K562 (cell line): ENCODE data around the gene MCEMP1. TPM values are rescaled to one million over a fixed set of nuclear protein-coding genes. Genes with fewer than 3 reads are reported as not detected.
A peak's percentile ranks its signal among the peaks of the same experiment; 100 is the strongest.

Experiments used
- BCOR ChIP-seq: fragments of 450-650 bp; IDR thresholded peaks from 2 replicates; pipeline ENCODE4 v1.6.1; 2016
- CHD2 ChIP-seq: IDR thresholded peaks from 2 replicates; pipeline ENCODE4 v1.6.1; 2011; ENCODE audit warnings: low read depth, low read length
- CREM ChIP-seq: IDR thresholded peaks from 2 replicates; pipeline ENCODE4 v1.6.1; 2014; ENCODE audit warnings: antibody characterized with exemption, low read depth
- E2F3 ChIP-seq: fragments of 250-450 bp; sonication (Bioruptor Pico); IDR thresholded peaks from 2 replicates; pipeline ENCODE4 v1.4.0; 2020; ENCODE audit warnings: mild to moderate bottlenecking
- E2F5 ChIP-seq: sonication (generic); formaldehyde crosslinking; IDR thresholded peaks from 2 replicates; pipeline ENCODE4 v1.8.0; 2022; ENCODE audit warnings: mild to moderate bottlenecking, missing genetic modification reagents
- ELF1 ChIP-seq: fragments of 200-800 bp; sonication (Bioruptor generic); IDR thresholded peaks from 2 replicates; pipeline ENCODE4 v1.6.1; 2016; ENCODE audit warnings: missing genetic modification characterization, missing compliant biosample characterization
- EP300 ChIP-seq: IDR thresholded peaks from 2 replicates; pipeline ENCODE4 v1.6.1; 2012; ENCODE audit warnings: low read length, improper control_type of control experiment
- ESRRA ChIP-seq: fragments of 450-650 bp; IDR thresholded peaks from 2 replicates; pipeline ENCODE4 v1.6.1; 2014; ENCODE audit warnings: low read depth, mild to moderate bottlenecking, moderate library complexity, borderline replicate concordance
- ETV5 ChIP-seq: sonication (generic); formaldehyde crosslinking; IDR thresholded peaks from 2 replicates; pipeline ENCODE4 v1.4.0; 2020; ENCODE audit warnings: low read depth, mild to moderate bottlenecking, missing genetic modification reagents
- HMGN3 ChIP-seq: IDR thresholded peaks from 2 replicates; pipeline ENCODE4 v1.6.1; 2011; ENCODE audit warnings: borderline replicate concordance, low read depth, mild to moderate bottlenecking, mixed read lengths, low read length; ENCODE audit not compliant: insufficient read length; ENCODE audit errors: extremely low read depth
- HNRNPK ChIP-seq: fragments of 200-400 bp; formaldehyde crosslinking; IDR thresholded peaks from one replicate; pipeline ENCODE4 v1.6.1; 2018; ENCODE audit warnings: mild to moderate bottlenecking, low read depth, low read length; ENCODE audit not compliant: poor library complexity, severe bottlenecking
- HSF4 ChIP-seq: fragments of 250-450 bp; sonication (Bioruptor Pico); IDR thresholded peaks from 2 replicates; pipeline ENCODE4 v2.1.2; 2022; ENCODE audit warnings: mild to moderate bottlenecking, moderate library complexity, borderline replicate concordance
- KLF6 ChIP-seq: fragments of 250-450 bp; sonication (Bioruptor Pico); IDR thresholded peaks from 2 replicates; pipeline ENCODE4 v1.4.0; 2020; ENCODE audit warnings: mild to moderate bottlenecking, moderate library complexity, borderline replicate concordance
- NBN ChIP-seq: fragments of 450-650 bp; IDR thresholded peaks from 2 replicates; pipeline ENCODE4 v1.6.1; 2016; ENCODE audit warnings: low read depth, mild to moderate bottlenecking
- NCOR1 ChIP-seq: fragments of 450-650 bp; IDR thresholded peaks from 2 replicates; pipeline ENCODE4 v1.6.1; 2016; ENCODE audit warnings: mild to moderate bottlenecking, moderate library complexity
- SMARCA4 ChIP-seq: fragments of 450-650 bp; IDR thresholded peaks from 2 replicates; pipeline ENCODE4 v1.6.1; 2016
- SRF ChIP-seq, 2 experiments: fragments of 250-450, 450-650 bp in 1 of 2; sonication (Bioruptor Pico) in 1 of 2; sonication (generic) in 1 of 2; formaldehyde crosslinking; IDR thresholded peaks; 2 replicates each; pipeline versions ENCODE4 v1.5.0 to v1.5.1; 2020 to 2022; ENCODE audit warnings: mild to moderate bottlenecking in 1 of 2, missing genetic modification reagents in 1 of 2
- YY1 ChIP-seq, 3 experiments: IDR thresholded peaks; 2 replicates each; pipeline ENCODE4 v1.6.1; 2011; ENCODE audit warnings: low read length in 2 of 3, mild to moderate bottlenecking in 2 of 3, moderate library complexity in 2 of 3, borderline replicate concordance in 1 of 3, control low read depth in 1 of 3, low read depth in 1 of 3; ENCODE audit not compliant: insufficient read depth in 3 of 3, insufficient replicate concordance in 2 of 3, control insufficient read depth in 1 of 3, insufficient read length in 1 of 3; ENCODE audit errors: extremely low read depth in 1 of 3
- ZNF12 ChIP-seq: sonication (generic); formaldehyde crosslinking; IDR thresholded peaks from 2 replicates; pipeline ENCODE4 v1.4.0; 2020; ENCODE audit warnings: mild to moderate bottlenecking, missing genetic modification reagents
- ZNF212 ChIP-seq: fragments of 450-650 bp; formaldehyde crosslinking; IDR thresholded peaks from 2 replicates; pipeline ENCODE4 v1.4.0; 2020; ENCODE audit warnings: mild to moderate bottlenecking
- ZNF431 ChIP-seq: sonication (generic); formaldehyde crosslinking; IDR thresholded peaks from 2 replicates; pipeline ENCODE4 v1.8.0; 2022; ENCODE audit warnings: mild to moderate bottlenecking, missing genetic modification reagents
- ZNF445 ChIP-seq: fragments of 250-450 bp; sonication (Bioruptor Pico); IDR thresholded peaks from 2 replicates; pipeline ENCODE4 v1.4.0; 2020; ENCODE audit warnings: low read depth, mild to moderate bottlenecking, moderate library complexity
- polyA plus RNA-seq, 8 experiments: library from polyadenylated mRNA; depleted of rRNA in 4 of 8; stranded (reverse) in 5 of 8; unstranded in 3 of 8; fragments of >200 nt; fragmentation: Nextera tagmentation in 2 of 8; fragmentation: Illumina TruSeq in 1 of 8; extraction: Ambion mirVana in 2 of 8; extraction: Trizol in 1 of 8; gene quantifications; 2 replicates each; pipeline versions ENCODE4 v1.2.1 to v1.2.3, GENCODE V29; 2011 to 2014; ENCODE audit warnings: inconsistent platforms in 1 of 8, missing spikeins in 1 of 8
- total RNA-seq, 7 experiments: library from RNA; depleted of rRNA in 6 of 7; stranded (reverse); fragments of >200 nt in 6 of 7; fragmentation: Illumina TruSeq in 2 of 7; extraction: Trizol in 2 of 7; gene quantifications; 2 replicates each; pipeline versions ENCODE4 v1.2.1 to v1.2.3, GENCODE V29; 2011 to 2021; ENCODE audit warnings: low replicate concordance in 1 of 7
- TF ChIP-seq, protein P1 (sequence below), 2 experiments: fragments of 450-650 bp; conservative IDR thresholded peaks; 2 replicates each; pipeline ENCODE4 v1.6.1; 2017; ENCODE audit warnings: mild to moderate bottlenecking in 2 of 2, moderate library complexity in 2 of 2
- TF ChIP-seq, protein P2 (sequence below): fragments of 250-450 bp; sonication (Bioruptor Pico); IDR thresholded peaks from 2 replicates; pipeline ENCODE4 v1.4.0; 2020; ENCODE audit warnings: mild to moderate bottlenecking, moderate library complexity

Gene MCEMP1
- total and polyA plus RNA-seq, 9 of the 15 experiments (the other 6 are each of a cell fraction or from before 2014, with no cell fraction given): 0.11 to 1.8 (median 0.51) TPM

DNA sequence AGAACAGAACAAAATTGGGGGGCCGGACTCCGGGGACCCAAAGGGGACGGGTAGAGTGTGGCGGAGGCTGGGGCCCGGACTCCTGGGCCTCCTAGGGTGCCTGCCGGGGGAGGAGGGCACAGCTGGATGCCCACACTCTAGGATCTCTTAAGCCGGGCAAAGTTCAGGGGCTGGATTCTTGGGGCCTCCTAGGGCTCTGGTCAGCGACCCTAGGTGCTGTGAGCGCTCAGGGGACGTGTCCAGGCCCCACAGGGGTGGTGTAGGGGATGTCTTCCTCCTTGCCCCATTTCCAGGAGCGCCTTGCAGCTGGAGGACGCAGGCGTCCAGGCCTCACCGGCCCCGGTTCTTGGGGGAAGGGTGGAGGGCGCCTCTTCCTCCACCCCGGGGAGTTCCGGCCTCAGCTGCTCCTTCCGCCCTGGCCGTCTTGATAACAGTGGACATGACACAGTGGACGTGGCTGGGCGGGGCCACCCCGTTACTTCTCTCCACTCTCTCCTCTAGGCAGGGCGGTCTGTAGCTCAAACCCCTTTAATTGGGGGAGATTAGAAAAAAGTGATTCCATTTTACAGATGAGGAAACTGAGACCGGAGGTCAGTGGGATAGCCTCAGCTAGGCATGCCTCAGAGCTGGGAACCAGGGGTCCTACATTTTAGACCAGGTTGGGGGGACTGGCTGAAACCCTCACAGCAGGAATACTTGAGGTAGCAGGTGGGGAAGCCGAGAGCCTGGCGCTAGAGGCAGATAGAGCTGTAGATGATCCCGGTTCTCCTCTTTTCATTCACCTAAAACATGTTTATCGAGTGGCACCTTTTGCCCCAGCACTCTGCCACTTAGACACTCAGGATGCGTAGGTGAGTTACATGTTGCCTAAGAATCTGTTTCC lies 39.3 kb upstream of the MCEMP1 start (continued):
- TF ChIP-seq HSF4 (CRISPR knock-in tag) (no peak), SRF (CRISPR knock-in tag; IDR thresholded peaks at IDR 0.05) (peak in 1 of 2 experiments; percentile 59; a peak in 1 of 4 replicates), KLF6 (CRISPR knock-in tag) (peak; percentile 68; the same call in 1 of the 2 replicates), SMARCA4 (no peak), YY1 (IDR thresholded peaks at IDR 0.05; ENCODE audit: borderline replicate concordance in 1 of 3, control insufficient read depth in 1 of 3, extremely low read depth in 1 of 3, insufficient read depth in 3 of 3, insufficient read length in 1 of 3, insufficient replicate concordance in 2 of 3, low read depth in 1 of 3, low read length in 2 of 3) (peak in 1 of 3 experiments; percentile 51), ESRRA (peak; percentile 66), ZNF212 (CRISPR knock-in tag) (no peak), ZNF431 (CRISPR knock-in tag) (no peak), CREM (peak; percentile 80), ETV5 (peak; percentile 88), HNRNPK (no peak), BCOR (peak; percentile 65), ZNF12 (no peak), CHD2 (peak; percentile 39; the same call in 1 of the 2 replicates), NCOR1 (peak; percentile 46; the same call in 1 of the 2 replicates), E2F3 (CRISPR knock-in tag) (no peak), HMGN3 (peak; percentile 53), EP300 (peak; percentile 52; the same call in 1 of the 2 replicates), NBN (0 out of 2 replicates have a peak, but pooled peaks have one; percentile 29), ELF1 (tag) (peak; percentile 9; the same call in 1 of the 2 replicates), E2F5 (CRISPR knock-in tag) (no peak), ZNF445 (CRISPR knock-in tag) (no peak)
- TF ChIP-seq, protein P1, sequence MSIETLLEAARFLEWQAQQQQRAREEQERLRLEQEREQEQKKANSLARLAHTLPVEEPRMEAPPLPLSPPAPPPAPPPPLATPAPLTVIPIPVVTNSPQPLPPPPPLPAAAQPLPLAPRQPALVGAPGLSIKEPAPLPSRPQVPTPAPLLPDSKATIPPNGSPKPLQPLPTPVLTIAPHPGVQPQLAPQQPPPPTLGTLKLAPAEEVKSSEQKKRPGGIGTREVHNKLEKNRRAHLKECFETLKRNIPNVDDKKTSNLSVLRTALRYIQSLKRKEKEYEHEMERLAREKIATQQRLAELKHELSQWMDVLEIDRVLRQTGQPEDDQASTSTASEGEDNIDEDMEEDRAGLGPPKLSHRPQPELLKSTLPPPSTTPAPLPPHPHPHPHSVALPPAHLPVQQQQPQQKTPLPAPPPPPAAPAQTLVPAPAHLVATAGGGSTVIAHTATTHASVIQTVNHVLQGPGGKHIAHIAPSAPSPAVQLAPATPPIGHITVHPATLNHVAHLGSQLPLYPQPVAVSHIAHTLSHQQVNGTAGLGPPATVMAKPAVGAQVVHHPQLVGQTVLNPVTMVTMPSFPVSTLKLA (conservative IDR thresholded peaks at IDR 0.05): peak in 1 of 2 experiments; percentile 13; a peak in 2 of 4 replicates
- TF ChIP-seq, protein P2, sequence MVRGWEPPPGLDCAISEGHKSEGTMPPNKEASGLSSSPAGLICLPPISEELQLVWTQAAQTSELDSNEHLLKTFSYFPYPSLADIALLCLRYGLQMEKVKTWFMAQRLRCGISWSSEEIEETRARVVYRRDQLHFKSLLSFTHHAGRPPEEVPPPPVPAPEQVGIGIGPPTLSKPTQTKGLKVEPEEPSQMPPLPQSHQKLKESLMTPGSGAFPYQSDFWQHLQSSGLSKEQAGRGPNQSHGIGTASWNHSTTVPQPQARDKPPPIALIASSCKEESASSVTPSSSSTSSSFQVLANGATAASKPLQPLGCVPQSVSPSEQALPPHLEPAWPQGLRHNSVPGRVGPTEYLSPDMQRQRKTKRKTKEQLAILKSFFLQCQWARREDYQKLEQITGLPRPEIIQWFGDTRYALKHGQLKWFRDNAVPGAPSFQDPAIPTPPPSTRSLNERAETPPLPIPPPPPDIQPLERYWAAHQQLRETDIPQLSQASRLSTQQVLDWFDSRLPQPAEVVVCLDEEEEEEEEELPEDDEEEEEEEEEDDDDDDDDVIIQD (CRISPR knock-in tag): no peak
